T47D (cell line): ENCODE measurements around the gene THOP1.

Experiments
- DNase-seq, 2 experiments: peaks; one replicate each; pipeline versions ENCODE4 v3.0.0 to v3.0.0-alpha.2; 2011 to 2012; ENCODE audit warnings: low read depth in 1 of 2, low spot score in 1 of 2
- JUND ChIP-seq: IDR thresholded peaks from 2 replicates; pipeline ENCODE4 v1.6.1; 2012; ENCODE audit warnings: low read depth
- in situ Hi-C: cut with HindIII; loops from 2 replicates; pipeline ENCODE4 v1.10.0; 2016; ENCODE audit warnings: low sequenced_read_pairs, low pct_unique_long_range_greater_than_20kb

The THOP1 gene

GRCh38 chr19:2804156-2805004 is 19.1 kb downstream of the THOP1 start:
- in situ Hi-C loops = no loop called here
- DNase-seq = no peak
- no peak for TF ChIP-seq JUND

DNA sequence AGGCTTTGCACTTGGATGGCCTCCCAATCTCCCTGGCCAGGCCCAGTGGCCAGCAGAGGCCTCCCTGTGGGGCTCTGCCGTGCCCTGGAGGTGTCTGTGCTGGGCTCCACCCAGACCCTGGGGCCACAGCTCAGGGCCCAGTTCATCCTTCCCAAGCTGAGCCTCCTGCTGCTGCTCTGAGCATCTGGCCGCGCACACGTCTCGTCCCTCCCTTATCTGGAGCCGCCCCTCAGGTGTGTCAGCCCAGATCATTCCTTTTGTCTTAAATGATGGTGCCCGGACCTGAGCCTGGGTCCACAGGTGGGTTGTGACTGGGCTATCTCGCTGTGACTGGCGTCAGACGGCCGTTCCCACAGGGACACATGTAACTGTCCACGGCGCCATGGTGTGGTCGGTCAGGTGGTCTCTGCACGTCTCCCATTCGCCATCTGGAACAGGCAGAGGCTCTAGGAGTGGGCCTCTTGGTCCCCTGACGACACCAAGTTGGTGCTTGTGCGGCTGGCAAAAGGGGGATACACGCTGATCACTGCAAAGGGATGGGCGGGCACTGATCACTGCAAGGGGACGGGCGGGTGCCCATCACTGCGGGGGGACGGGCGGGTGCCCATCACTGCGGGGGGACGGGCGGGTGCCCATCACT is 20.1 kb downstream of the THOP1 start:
- in situ Hi-C loops = no loop called here
- TF ChIP-seq JUND = no peak
- DNase-seq = no peak

GRCh38 chr19:2805991-2806649 is 20.8 kb downstream of the THOP1 start:
- in situ Hi-C loops = no loop called here
- no peak for TF ChIP-seq JUND
- no peak for DNase-seq

GRCh38 chr19:2806736-2807378 is 21.6 kb downstream of the THOP1 start:
- in situ Hi-C loops = no loop called here
- TF ChIP-seq JUND = no peak
- no peak for DNase-seq

DNA sequence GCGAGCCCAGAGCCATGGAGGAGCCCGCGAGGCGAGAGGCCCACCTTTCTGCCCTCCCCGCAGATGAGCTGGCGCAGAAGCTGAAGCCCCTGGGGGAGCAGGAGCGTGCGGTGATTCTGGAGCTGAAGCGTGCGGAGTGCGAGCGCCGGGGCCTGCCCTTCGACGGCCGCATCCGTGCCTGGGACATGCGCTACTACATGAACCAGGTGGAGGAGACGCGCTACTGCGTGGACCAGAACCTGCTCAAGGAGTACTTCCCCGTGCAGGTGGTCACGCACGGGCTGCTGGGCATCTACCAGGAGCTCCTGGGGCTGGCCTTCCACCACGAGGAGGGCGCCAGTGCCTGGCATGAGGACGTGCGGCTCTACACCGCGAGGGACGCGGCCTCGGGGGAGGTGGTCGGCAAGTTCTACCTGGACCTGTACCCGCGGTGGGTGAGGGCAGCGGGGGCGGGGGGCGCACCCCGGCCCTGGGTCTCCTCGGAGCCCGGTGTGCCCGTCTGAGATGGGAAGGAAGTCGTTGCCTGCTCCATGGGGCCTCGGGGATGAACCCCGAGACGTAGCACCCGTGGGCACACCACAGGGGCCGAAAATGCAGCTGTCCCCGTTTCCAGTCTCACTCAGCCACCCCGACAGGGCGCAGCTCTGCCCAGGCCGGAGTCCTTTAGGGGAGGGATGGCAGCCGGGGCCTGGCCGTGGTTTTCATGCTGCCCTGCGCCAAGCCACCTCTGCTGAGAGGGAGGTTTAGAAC is 22.3 kb downstream of the THOP1 start:
- no peak for TF ChIP-seq JUND
- in situ Hi-C loops = no loop called here
- no peak for DNase-seq

DNA sequence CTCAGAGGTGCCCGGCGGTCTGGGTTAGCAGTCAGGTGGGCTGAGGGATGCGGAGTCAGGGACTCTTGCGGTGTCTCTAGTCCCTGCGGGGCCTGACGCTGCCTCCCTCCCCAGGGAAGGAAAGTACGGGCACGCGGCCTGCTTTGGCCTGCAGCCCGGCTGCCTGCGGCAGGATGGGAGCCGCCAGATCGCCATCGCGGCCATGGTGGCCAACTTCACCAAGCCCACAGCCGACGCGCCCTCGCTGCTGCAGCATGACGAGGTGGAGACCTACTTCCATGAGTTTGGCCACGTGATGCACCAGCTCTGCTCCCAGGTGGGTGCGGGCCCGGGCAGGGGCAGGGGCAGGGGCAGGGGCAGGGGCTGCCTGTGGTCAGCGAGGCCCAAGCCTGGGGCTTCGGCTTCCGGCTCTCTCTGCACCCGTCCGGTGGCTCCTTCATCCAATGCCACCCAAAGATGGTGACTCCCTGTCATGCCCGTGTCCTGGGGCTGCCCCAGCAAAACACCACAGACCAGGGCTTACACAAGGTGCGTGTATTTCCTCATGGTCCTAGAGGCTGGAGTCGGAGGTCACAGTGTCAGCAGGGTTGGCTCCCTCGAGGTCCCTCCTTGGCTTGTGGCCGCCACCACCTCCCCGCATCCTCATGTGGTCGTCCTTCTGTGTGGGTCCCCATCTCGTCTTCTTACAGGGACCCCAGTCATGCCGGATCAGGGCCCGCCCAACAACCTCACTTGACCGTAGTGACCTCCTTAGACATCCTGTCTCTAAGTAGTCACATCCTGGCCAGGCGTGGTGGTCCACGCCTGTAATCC is 23.0 kb downstream of the THOP1 start:
- DNase-seq = no peak
- TF ChIP-seq JUND = no peak
- in situ Hi-C loops = no loop called here

DNA sequence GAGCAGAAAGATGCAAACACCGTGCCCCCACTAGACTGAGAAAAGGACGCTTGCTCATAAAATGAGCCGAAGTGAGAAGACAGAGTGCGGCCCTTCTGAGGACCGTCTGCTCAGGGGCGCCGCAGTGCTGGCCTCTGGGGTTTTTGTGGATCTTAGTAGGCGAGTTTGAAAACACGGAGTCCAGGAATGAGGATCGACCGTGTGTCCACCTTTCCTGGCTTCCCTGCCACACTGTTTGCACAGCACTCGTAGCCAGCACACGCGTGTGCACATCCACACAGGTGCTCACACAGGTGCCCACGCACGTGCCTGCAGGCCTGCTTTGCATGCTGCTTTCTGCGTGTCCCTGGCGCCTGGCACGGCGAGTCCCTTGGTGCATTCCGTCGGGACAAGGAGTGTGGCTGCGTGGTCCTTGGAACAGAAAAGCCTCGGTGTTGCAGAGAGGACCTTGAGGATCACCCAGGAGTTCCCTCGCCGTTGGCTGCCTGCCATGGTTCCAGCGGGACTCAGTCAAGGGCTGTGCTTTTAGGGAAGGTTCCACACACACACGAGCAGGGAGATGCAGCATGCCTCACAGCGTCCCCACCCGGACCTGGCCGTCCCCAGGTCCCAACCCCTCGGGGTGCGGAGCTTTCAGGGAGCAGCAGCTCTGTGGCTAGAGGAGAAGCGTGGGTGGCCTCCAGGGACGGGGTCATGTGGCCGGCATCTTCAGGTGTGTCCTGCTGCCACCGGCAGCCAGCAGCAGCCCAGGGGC is 24.3 kb downstream of the THOP1 start:
- no peak for TF ChIP-seq JUND
- in situ Hi-C loops = no loop called here
- DNase-seq = no peak

GRCh38 chr19:2810141-2811091 is 25.1 kb downstream of the THOP1 start:
- in situ Hi-C loops = no loop called here
- no peak for TF ChIP-seq JUND
- DNase-seq = no peak

- TF ChIP-seq JUND = no peak
- DNase-seq = no peak
- in situ Hi-C loops = no loop called here
Measured at GRCh38 chr19:2811221-2811722, 26.0 kb downstream of the THOP1 start.

DNA sequence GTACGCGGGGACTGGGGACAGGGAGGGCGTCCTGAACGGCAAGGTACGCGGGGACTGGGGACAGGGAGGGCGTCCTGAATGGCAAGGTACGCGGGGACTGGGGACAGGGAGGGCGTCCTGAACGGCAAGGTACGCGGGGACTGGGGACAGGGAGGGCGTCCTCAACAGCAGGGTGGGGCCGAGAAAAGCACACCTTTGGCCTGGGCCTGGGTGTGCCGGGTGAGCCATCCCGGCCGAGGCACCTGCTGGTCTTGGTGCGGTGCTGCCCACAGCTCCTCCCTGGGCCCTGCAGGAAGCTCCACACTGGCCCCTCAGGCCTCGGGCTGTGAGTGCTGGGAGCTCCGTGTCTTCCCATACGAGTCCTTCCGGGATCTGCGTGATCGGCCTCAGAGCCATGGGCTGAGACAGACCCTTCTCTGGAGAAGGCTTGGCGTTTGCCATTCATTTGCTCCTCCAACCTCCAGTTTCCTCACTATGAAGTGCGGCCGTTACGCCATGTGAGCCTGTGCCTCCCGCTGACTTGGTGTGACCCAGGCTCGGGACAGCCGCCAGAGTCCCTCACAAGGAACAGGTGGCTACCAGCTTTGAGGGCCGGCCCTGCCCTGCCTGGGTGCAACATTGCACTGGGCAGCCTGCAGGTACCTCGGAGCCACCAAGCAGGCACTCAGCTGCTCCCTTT is 26.6 kb downstream of the THOP1 start:
- in situ Hi-C loops = no loop called here

More for the DNA sequence above, 26.6 kb downstream of the THOP1 start:
- no peak for DNase-seq
- no peak for TF ChIP-seq JUND
